HT1080 (cell line): ENCODE data around the gene SASH1. TPM values are rescaled to one million over a fixed set of nuclear protein-coding genes. Genes with fewer than 3 reads are reported as not detected.
"Not testable (repeated sequence)": the region's sequence is repeated elsewhere in the genome, so short reads cannot be mapped to it uniquely, and the experiment has no call there.

Experiments used
- DNase-seq: peaks from one replicate; pipeline ENCODE4 v3.0.0-alpha.2; 2015; ENCODE audit warnings: low read depth
- total RNA-seq: library from RNA; depleted of rRNA; stranded (reverse); fragments of >200 nt; shearing (Covaris generic); gene quantifications from 2 replicates; pipeline ENCODE4 v1.2.3, GENCODE V29; 2014

SASH1 gene
- total RNA-seq, 1 experiment from 2014 or later = 11.6 TPM

DNA sequence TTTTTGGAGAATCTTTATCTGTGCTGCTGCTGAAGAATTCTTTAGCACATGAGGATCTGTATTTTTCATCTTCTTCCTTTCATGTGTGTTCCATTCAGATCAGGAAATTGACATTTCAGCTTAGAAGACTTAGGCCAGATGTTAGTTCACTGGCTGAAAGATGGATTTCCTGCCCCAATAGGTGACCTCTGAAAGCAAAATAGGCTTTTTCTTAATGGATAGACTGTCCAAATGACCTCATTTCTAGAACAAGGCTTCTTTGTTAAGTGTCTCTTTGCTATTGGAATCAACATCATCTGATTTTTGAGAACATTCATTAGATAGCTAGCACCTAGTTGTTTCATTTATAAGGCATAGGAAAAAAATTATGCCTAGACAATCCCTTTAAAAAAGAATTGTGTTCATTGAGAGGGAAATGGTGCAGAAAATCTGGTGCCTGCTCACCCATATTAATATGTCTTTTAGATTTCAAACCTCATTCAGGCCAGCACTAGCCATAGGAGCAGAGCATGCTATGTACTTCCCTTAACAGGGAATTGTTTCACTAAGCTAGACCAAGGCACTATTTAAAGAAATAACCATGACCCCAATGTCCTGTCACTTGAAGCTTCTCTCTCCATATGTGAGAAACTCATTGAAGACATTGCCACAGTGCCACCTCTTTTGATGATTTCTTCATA, 13.6 kb upstream of the SASH1 start:
- DNase-seq = no peak

DNA sequence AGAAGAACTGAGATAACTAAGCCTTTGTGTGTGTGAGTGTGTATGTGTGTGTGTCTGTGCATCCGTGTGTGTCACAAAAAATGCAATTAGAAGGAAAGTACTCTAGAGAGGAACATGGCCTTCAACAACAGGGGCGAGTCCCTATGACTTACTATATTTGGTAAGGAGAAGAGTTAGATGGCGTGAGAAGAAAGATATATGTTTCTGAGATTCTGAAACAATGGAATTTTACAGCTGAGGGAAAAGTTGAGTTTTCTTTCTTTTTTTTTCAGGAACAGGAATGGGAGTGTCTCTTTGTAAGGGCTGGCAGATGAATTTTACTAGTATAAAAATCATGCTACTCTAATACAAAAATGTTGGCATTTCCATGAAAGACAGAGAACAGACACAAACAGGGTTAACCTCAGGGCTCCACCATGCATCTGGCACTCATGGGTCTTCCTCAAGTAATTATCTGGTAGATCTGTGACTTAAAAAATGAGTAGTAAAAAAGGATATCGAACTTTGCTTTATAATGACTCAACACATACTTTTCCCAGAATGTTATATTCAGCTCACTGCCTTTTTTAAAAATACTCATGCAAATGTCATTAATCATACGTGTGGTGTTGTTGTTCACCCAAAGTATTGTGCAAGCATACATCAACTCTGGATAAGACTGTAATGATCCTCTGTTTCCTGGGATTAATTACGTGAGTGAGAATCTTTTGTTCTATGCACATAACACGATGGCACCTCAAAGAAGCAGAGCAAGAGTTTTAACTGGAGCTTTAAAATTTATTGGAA, 12.8 kb upstream of the SASH1 start:
- peak; percentile 61 for DNase-seq

DNA sequence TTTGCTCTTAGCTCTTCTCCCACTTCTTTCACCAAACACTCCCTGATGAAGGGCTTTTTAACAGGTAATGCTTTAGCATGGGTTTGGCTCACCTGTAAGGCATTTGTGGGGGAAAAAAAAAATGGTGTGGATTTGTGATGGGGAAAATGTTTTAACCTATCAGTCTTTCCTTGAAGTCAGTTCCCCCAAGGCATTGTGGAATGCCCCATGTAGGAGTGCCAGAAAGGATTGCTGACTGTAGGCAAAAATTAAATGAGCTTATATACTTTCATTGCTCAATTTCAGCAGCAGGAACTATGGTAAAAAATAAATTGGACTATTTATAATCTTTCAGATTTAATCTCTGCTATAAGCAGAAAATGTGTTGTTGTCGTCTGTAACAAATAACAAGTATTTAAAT, 10.6 kb upstream of the SASH1 start:
- DNase-seq = no peak

DNA sequence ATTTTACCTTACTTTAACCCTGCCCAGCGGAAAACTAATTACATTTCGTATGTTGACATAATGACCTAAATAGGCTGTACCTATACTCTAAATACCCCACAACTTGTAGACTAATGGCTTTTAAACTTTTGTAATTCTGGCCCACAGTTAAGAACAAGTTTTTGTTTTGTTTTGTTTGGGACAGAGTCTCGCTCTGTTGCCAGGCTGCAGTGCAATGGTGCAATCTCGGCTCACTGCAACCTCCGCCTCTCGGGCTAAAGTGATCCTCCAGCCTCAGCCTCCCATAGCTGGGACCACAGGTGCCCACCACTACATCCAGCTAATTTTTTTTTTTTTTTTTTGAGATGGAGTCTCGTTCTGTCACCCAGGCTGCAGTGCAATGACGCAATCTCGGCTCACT, 5.7 kb upstream of the SASH1 start:
- DNase-seq = no peak

DNA sequence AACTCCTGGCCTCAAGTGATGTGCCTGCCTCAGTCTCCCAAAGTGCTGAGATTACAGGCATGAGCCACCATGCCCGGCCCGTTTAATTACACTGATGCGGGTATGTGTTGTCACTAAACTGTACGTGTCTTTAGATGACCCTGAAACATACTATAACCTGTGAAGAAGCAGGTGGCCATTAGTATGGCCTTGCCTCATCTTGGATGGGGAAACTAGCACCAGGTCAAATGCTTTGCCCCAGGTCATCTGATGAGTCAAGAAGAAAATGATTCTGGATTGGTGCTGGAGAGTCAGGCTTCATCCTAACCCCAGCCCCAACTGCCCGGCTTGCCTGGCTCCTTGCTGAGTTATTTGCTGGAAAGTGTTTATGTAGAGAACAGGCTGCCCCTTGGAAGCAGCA, 2.9 kb upstream of the SASH1 start:
- no peak for DNase-seq

DNA sequence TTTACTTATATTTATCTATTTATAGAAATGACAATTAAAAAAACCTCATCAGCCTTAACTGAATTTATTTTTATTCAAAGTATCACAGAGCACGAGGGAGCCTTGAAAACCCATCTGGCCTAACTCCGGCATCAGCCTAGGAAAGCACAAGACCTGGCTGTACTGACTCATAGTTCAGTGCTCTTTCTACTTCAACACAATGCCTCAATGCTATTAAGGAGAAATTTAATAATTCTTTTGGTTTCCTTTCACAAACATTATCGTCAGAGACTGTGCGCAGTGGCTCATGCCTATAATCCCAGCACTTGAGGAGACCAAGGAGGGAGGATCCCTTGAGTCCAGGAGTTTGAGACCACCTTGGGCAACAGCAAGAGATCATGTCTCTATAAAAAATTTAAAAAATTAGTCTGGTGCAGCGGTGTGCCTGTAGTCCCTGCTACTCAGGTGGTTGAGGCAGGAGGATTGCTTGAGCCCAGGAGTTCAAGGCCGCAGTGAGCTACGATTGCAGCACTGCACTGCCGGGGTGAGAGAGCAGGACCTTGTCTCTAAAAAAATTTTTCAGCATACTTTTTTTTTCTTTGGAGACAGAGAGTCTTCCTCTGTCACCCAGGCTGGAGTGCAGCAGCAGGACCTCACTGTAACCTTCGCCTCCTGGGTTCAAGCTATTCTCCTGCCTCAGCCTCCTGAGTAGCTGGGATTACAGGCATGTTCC, 1.9 kb upstream of the SASH1 start:
- DNase-seq = no peak

DNA sequence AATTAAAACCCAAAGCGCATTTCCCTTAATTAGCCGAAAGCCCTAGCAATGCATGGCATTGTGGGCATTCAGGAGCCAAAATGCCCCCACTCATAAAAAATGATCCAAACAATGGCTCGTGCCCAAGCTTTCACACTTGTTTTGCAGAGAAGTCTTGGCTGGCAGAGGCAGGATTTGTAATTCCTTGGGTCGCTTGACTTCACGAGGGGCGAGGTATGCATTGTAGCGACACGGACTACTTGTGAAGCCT, 613 bp upstream of the SASH1 start:
- DNase-seq = no peak

DNA sequence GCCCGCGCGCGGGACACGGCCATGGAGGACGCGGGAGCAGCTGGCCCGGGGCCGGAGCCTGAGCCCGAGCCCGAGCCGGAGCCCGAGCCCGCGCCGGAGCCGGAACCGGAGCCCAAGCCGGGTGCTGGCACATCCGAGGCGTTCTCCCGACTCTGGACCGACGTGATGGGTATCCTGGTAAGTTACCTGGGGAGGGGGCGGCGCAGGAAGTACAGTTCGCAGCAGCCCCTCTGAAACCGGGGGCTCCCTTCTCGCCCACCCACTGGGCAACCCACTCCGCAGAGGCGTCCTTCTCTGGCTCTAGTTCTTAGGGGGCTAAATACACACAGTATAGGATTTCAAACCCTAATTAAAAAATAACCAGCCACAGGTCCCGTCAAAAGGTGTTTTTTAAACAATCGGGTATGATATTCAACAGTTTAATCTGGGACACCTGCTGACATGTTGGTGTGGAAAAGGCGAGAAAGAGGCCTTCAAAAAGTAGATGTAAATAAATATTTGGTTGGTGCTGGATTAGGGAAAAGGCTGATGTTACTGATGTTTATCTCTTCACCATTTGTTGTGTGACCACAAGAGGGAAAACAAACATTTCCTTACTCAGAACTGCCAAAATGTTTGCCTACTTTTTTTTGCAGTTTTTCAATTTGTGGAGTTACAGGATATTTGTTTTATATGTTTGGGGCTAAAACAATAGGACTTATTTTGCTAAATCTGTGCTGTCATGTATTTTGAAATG, 577 bp downstream of the SASH1 start:
- peak; percentile 17 for DNase-seq

DNA sequence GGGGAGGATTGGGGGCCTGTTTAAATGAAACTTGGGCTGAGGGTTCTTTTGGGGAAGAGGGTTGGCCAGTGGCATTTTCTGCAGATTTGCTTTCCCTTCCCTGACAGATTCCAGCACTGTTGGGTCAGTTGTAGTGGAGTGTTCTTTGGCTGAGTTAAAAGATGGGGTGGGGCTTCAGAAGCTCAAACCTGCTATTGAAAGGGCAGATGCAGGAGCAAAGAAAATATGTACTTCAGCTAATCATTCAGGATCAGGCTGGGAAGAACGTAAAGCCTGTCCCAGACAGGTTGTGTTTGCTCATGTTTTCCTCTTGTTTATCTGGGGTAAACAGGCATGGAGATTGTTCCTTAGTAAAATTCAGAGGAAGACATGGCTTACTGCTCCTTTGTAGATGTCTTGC, 2.5 kb downstream of the SASH1 start:
- no peak for DNase-seq

DNA sequence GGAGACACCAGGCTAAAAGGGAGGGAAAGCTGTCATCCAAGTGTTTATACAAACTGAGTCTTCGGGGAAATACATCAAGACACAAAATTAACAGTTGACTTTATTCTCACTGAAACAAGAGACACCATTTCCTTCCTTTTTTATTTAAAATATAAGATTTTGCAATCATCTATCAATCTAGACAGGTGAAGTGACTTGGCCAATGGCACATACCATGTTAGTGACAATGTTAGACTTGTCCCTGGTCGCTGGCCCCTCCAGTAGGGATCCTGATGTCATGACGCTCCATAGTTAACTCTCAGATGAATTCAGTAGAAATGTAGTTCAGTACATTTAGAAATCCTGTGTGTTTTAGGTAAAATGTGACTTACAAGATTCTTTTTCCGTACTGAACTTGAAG, 2.9 kb downstream of the SASH1 start:
- DNase-seq = no peak

DNA sequence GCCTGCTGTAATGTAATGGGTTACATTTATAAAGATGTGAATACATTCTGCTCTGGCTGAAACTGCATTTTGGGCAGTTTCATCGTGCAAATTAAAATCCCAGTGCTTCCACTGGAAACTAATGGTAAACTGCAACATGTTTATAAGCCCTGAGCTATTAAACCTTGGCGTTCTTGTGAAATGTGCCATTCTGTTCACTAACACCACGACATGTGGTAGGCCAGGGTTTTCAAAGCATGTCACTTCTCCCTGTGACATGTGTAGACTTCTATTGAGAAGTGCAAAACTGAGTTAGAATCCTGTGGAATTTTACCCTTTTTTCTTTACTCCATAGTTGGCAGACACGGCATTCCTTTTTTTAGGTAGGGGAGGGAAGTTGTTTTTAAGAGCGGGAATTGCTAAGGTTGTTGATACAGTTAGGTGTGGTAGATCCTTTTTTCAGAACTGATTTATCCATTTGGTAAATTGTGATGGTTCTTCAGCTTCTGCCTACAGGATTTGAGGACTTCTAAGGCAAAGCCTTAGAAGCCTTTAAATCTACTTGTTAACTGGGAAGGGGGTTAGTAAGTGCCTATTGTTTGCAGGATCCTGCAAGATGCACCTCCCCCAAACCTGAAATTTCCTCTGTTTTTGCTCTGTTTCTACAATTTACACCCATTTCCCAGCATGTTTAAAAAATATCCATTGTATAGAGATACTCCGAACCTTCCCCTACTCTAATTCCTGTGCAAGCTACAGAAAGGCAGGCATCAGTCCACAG, 4.2 kb downstream of the SASH1 start:
- DNase-seq = no peak

DNA sequence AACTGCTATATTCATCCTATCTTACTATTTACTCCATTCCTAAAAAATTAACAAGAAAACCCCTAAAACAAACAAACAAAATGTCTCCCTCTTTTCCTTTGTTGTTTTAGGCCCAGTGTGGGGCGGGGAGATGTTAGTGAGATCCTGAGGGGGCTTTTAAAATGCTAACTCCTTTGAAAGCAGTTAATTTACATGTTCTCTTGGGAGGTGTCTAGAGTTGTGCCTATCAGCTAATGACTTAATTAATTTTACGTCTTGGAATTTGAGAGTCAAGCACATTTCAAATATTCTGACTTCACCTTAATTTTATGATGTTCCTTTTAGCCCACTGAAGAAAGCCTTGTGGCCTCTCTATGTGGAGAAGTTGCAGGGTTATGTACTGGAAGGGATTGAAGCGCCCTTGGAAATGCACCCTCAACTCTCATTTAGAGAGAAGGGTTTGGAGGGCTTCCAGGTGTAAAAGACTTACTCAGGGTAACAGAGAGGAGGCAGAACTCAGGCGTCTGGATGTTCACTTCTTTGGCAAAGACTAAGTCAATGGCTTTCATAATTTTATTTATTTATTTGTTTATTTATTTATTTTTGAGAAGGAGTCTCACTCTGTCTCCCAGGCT, 4.9 kb downstream of the SASH1 start:
- DNase-seq = no peak

DNA sequence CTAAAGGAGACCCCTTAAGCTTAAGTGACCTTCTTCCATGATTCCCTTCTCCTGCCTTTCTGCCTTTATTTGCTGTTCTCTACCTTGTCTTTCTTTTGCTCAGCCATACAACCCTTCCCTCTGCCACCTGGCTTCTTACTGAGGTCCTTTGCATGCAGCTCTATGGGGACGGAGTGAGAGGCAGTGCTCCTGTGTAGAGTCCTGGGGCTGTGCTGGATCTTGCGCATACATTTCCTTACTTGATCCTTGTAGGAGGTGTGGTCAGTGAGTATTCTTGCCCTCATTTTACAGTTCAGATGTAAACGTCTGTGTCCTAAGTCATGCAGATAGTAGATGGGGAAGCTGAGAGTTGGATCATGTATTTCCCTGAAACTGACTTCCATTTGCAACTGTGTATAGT, 5.7 kb downstream of the SASH1 start:
- no peak for DNase-seq

DNA sequence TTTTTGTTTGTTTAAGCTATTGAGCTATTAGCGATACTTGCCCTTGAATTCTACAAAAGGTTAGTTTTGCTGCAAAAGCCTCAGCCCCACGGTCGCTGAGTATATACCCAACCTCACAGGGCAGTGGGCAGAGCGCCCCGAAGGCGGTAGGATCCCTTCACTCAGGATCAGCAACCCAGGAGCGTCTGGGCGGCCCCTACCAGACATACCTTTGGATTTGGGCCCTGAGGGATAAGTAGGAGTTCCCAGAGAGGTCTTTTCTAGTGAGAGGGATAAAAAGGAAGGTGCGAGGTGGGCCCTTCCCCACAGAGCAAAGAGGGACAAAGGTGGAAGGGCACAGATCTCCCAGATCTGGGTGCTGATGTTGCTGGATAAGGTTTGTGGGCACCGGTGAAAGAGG, 6.1 kb downstream of the SASH1 start:
- no peak for DNase-seq

DNA sequence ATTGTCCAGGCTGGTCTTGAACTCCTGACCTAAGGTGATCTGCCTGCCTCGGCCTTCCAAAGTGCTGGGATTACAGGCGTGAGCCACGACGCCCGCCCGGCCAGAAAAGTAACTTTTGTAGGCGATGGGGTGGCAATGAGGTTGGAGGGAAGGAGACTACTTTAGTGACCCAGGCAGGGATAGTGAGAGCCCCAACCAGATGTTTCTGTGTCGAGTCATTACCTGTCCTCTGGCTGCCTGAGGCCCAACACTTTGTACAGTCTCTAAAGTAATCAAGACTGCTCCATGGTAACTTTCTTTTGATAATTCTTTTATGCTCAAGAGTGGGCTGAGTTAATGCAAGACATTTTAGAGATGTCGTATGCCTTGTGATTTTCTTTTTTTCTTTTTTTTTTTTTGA, 6.8 kb downstream of the SASH1 start:
- peak; percentile 10 for DNase-seq

DNA sequence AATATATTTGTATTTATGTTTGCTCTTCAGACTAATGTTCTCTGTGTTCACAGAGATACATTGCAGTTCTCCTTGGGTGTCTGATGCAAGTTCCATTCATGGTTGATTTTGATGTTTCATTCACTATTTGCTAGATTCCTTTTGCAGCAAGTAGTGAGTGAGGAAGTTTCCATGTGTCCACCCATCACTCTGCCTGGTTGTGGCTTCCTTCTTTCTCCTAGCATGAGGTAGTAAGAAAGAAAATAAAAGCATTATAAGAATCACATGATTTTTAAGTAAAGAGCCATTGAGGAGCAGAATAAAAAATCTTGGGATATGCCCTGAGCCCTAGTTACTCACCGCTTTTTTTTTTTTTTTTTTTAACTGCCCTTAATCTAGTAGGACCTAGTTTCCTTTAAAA, 8.7 kb downstream of the SASH1 start:
- DNase-seq = no peak

DNA sequence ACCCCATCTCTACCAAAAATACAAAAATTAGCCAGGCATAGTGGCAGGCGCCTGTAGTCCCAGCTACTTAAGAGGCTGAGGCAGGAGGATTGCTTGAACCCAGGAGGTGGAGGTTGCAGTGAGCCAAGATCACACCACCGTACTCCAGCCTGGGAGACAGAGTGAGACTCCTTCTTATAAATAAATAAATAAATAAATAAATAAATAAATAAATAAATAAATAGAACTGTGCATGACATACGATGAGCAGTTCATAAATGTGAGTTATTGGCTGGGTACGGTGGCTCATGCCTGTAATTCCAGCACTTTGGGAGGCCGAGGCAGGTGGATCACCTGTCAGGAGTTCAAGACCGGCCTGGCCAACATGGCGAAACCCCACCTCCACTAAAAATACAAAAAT, 9.8 kb downstream of the SASH1 start:
- not testable (repeated sequence) for DNase-seq

DNA sequence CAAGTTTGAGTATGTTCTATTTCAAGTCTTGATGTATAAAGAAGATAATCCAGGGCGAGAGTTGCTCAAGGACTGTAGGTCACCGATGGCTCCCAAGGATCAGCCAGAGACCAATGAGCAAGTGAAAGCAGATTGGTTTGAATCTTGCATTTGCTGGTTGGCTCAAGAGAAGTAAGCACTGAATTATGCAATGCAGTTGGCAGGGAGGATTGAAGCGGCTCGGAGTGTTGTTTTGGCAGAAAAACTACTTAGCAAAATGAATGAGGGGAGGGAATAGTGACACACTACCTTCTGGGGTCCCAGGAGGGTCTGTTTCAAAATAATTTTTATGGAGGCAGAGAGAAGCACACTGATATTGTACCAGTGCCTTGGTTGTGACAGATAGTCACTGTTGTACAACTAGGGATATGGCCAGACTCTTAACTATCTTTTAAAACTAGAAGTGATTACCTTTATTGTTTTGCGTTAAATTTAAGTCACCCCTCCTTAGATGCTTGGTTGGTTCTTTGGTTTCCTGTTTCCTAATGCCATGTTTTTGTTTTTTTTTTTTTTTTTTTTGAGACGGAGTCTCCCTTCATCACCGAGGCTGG, 15.7 kb downstream of the SASH1 start:
- no peak for DNase-seq

DNA sequence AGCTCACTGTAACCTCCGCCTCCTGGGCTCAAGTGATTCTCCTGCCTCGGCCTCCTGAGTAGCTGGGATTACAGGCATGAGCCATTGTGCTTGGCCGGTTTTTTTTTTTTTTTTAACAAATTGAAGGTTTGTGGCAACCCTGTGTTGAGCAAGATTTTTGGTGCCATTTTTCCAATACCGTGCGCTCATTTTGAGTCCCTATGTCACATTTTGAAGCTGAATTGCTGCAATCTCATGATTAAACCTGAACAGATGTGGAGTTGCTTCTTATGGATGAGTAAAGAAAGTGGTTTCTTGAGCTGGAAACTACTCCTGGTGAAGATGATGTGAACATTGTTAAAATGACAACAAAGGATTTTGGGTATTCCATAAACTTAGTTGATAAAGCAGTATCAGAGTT, 16.6 kb downstream of the SASH1 start:
- no peak for DNase-seq

DNA sequence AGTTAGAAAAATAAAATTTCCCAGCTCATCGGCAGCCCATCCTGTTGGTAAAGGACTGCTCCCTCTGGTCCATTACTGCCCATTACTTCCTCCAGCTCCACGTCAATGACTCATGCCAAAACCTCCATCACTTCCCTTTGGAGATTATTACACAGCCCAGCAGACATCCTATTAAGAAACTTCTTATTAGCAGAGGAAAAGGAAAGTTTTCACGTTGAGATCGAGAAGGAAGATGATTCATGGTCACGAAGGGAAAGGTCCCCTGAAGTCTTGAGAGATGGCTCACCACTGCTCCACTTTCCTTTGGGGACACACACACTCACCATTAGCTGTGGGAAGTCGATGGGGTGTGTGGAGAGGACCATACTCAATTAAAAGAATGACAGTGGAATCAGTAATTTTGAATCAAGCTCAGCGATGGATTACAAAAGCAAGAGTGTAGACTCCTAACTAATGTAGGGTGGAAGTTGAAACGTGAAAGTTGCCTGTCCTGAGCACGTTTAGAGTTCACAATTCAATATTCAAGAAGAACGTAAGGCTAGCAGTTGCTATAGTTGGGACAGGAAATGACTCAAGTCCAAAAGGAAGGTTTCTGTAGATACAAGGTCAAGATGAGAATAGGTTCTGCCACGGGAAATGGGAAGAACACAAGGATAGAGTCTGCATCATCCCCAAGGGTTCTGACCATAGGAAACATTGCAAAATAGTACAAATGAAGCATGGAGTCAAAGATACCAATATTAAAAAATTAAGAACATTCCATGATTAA, 21.6 kb downstream of the SASH1 start:
- DNase-seq = peak; percentile 90
